Heart right ventricle (tissue), 16 donors: Measurements from ENCODE around the gene CEP131. TPM values are rescaled to one million over a fixed set of nuclear protein-coding genes. Genes with fewer than 3 reads are reported as not detected.

Experiments used
- ATAC-seq, 8 donors: fragments of 200-7000 bp; cut with Tn5 transposase; one replicate each; pipeline ENCODE4 v1.9.1; 2020; ENCODE audit warnings: mild to moderate bottlenecking in 8 of 8, moderate library complexity in 8 of 8, moderate number of reproducible peaks in 1 of 8
- DNase-seq, 2 donors: peaks; one replicate each; pipeline ENCODE4 v3.0.0-alpha.2; 2020
- H3K27ac ChIP-seq, 10 donors: fragments of 200-600 bp; sonication (generic) in 2 of 10; one replicate each; pipeline versions ENCODE4 v1.5.0 to v1.8.0; 2020 to 2022; ENCODE audit warnings: mild to moderate bottlenecking in 3 of 10
- H3K27me3 ChIP-seq, 7 donors: fragments of 200-600 bp; one replicate each; pipeline ENCODE4 v1.8.0; 2021 to 2022; ENCODE audit warnings: mild to moderate bottlenecking in 2 of 7
- H3K36me3 ChIP-seq, 9 donors: fragments of 200-600 bp; sonication (generic) in 1 of 9; one replicate each; pipeline versions ENCODE4 v1.5.0 to v1.8.0; 2020 to 2022; ENCODE audit warnings: mild to moderate bottlenecking in 2 of 9
- H3K4me1 ChIP-seq, 9 donors: fragments of 200-600 bp; sonication (generic) in 1 of 9; one replicate each; pipeline versions ENCODE4 v1.5.0 to v1.8.0; 2020 to 2022; ENCODE audit warnings: mild to moderate bottlenecking in 4 of 9
- H3K4me3 ChIP-seq, 10 donors: fragments of 200-600 bp; sonication (generic) in 2 of 10; one replicate each; pipeline versions ENCODE4 v1.5.0 to v1.8.0; 2020 to 2022; ENCODE audit warnings: mild to moderate bottlenecking in 7 of 10, moderate library complexity in 2 of 10
- H3K9me3 ChIP-seq, 11 donors: fragments of 200-600 bp in 10 of 11; sonication (generic) in 2 of 11; one replicate each; pipeline versions ENCODE4 v1.5.0 to v1.8.0; 2013 to 2022; ENCODE audit warnings: mild to moderate bottlenecking in 2 of 11, control low read depth in 1 of 11, moderate library complexity in 1 of 11
- CTCF ChIP-seq, 9 donors: fragments of 200-600 bp; sonication (generic) in 2 of 9; IDR thresholded peaks; one replicate each; pipeline versions ENCODE4 v1.5.0 to v1.8.0; 2021 to 2022; ENCODE audit warnings: antibody characterized with exemption in 9 of 9, mild to moderate bottlenecking in 5 of 9, moderate library complexity in 1 of 9
- WGBS, 2 donors: extraction: QIAGEN DNeasy Blood & Tissue Kit; methylation state at CpG; one replicate each; pipeline ENCODE4 v1.1.7; 2013; ENCODE audit warnings: inconsistent platforms in 1 of 2; 5-methylcytosine and 5-hydroxymethylcytosine counted together
- intact Hi-C, 10 donors: fragments of 100-400 bp; cut with DNase I; formaldehyde crosslinking; loops; one replicate each; pipeline versions ENCODE4 v1.11.1 to v1.14.2; 2022
- polyA plus RNA-seq, 2 donors: library from polyadenylated mRNA; stranded (reverse); fragments of 200-250 nt; gene quantifications; one replicate each; pipeline ENCODE4 v1.2.3, GENCODE V29; 2013
- total RNA-seq, 10 donors: library from RNA; stranded (reverse); fragmentation: NEBNext Ultra II Directional in 3 of 10; extraction: Animal tissue kit (Norgen Biotek cat#: 25700) in 3 of 10; gene quantifications; one replicate each; pipeline versions ENCODE4 v1.2.1 to v1.2.4, GENCODE V29; 2021 to 2023
- donor health status: Arrhythmogenic right ventricular cardiomyopathy.
- donor health status: ischemic (EF 13 %, LVEDD 7.1; RV severe dilation, severe dysfunction).
- donor health status: healthy with polysubstance abuse.
- donor health status: DM: no; HTN: yes; CAD: no.
- donor health status: DM: no; HTN: no; CAD: no.
- donor health status: ischemic (EF 25% LVEDD 6.9; RV normal size, moderate dysfunction).
- donor health status: ischemic (EF 25% LVEDD 5.7; RV mildly dilated, moderate dysfunction).
- donor health status: healthy.
- donor health status: DM: yes; HTN: yes; CAD: no.
- donor health status: Ischemic cardiomyopathy.
- donor health status: ischemic (EF 35%, LVEDD 5.7; RV mildly dilated, moderate dysfunction).
- donor health status: nonischemic (EF 11% LVEDD 7.7; RV severe dilation, severe dysfunction).
- donor health status: DM: yes; HTN: yes; CAD: no.
- donor health status: PGD.
- donor health status: ischemic (EF 29% LVEDD 5.4; RV normal size, mild dysfunction).
- donor health status: nonischemic (EF 23%, LVEDD 6.1; RV moderate dilation, normal function).

The CEP131 gene
- total and polyA plus RNA-seq, 12 donors = 6.4 to 20.9 (median 8.0) TPM

GRCh38 chr17:81195941-81196495 is 26.7 kb downstream of the CEP131 start:
- intact Hi-C loops = loop anchor here in 5 of 10 donors (5.0 to 10.0 kb wide), 3 partner anchors 44 to 54 kb away; no protein-coding TSS in a partner anchor
- Histone ChIP-seq H3K27me3 (no peaks in the 10 kb centered on the region), H3K4me1 (peaks cover 0 to 44% (median 20%) of the 10 kb centered on the region in 9 donors), H3K9me3 (no peaks in the 10 kb centered on the region), H3K27ac (peak overlapping the region in 5 of 10 donors; percentile 34 to 75 (median 65)), H3K36me3 (peaks cover 0 to 29% (median 0%) of the 10 kb centered on the region in 9 donors), H3K4me3 (no peak overlapping the region)
- ATAC-seq = no peak
- DNase-seq = no peak
- WGBS, 2 donors = 85 to 93% methylated on average over 14 of the region's 14 CpGs
- no peak for TF ChIP-seq CTCF (IDR thresholded peaks at IDR 0.05)

GRCh38 chr17:81194941-81195901 is 27.5 kb downstream of the CEP131 start:
- peak overlapping the region in 8 of 10 donors; percentile 19 to 75 (median 64) for H3K27ac ChIP-seq
- DNase-seq (peak; percentile 58 to 72), ATAC-seq (peak; percentile 50 to 92 (median 76))
- peaks cover 0 to 44% (median 20%) of the 10 kb centered on the region in 9 donors for H3K4me1 ChIP-seq
- H3K27me3 ChIP-seq = no peaks in the 10 kb centered on the region
- no peak for TF ChIP-seq CTCF (IDR thresholded peaks at IDR 0.05)
- peaks cover 0 to 36% (median 0%) of the 10 kb centered on the region in 9 donors for H3K36me3 ChIP-seq
- H3K9me3 ChIP-seq = no peaks in the 10 kb centered on the region
- intact Hi-C loops = loop anchor here in 5 of 10 donors (5.0 to 10.0 kb wide), 3 partner anchors 43 to 53 kb away; no protein-coding TSS in a partner anchor
- no peak overlapping the region for H3K4me3 ChIP-seq
- 77 to 78% methylated on average over 37 of the region's 37 CpGs for WGBS, 2 donors

DNA sequence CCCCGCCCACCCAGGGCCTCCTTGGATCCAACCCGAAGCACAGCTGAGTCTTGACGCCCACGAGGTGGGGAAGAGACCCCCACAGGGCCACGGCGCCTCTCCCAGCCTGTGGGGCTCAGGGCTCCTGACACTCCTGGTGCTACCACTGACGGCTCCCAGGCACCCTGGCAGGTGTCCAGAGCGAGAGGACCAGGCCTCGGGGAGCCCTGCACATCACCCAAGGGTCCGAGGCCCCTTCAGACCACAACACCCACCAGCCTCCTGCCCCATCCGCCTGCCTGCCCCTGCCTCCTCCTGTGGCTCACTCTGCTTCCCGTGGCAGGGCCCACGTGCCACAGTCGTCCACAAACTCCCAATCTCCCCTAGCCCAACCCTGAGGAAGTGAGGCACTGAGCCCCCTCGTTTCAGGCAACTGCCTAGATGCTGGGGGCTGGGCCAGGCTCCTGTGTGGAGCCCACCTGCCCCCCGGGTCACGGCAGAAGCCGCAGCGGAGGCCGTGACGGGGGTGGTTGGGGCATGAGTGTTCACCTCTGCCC is 28.5 kb downstream of the CEP131 start:
- ATAC-seq (no peak), DNase-seq (no peak)
- intact Hi-C loops = loop anchor here in 3 of 10 donors (10.0 kb wide), 1 partner anchor 49 kb away; no protein-coding TSS in a partner anchor
- 87 to 89% methylated on average over 19 to 21 of the region's 21 CpGs for WGBS, 2 donors
- Histone ChIP-seq H3K9me3 (no peaks in the 10 kb centered on the region), H3K36me3 (peaks cover 0 to 42% (median 0%) of the 10 kb centered on the region in 9 donors), H3K27ac (no peak overlapping the region), H3K4me1 (peaks cover 0 to 41% (median 20%) of the 10 kb centered on the region in 9 donors), H3K27me3 (no peaks in the 10 kb centered on the region), H3K4me3 (no peak overlapping the region)
- no peak for TF ChIP-seq CTCF (IDR thresholded peaks at IDR 0.05)
